ENCODE measurements around the gene FIGNL2. TPM values are rescaled to one million over a fixed set of nuclear protein-coding genes. Genes with fewer than 3 reads are reported as not detected.
A peak's percentile ranks its signal among the peaks of the same experiment; 100 is the strongest.
"Not testable (repeated sequence)": the region's sequence is repeated elsewhere in the genome, so short reads cannot be mapped to it uniquely, and the experiment has no call there.

Gene FIGNL2
- total RNA-seq, 1 experiment from 2014 or later: 0.27 TPM

DNA sequence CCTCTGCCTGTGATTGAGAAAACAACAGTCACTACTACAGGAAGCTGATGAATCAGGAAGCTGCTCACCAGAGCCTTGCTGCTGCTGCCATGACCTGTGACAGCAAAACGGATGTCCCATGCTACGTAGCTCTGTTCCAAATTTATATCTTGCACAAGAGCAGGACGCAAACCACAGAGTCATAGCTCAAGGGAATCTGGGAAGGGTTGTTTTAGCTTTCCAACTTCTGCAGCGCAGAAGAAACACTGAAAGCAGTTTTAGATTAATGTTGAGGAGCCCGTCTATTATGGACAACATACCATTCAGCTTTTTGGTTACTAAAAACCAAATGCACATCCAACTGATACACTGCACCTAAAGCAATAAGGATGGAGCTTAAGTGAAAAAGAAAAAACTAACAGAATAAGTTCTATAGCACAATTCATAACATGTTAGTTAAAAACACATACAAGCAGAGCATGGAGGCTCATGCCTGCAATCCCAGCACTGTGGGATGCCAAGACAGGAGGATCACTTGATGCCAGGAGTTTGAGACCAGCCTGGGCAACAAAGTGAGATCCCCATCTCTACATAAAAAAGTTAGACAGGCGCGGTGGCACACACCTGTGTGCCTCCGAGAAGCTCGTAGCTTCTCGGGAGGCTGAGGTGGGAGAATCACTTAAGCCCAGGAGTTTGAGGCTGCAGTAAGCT lies 37.6 kb upstream of the FIGNL2 start (continued):
- TF ChIP-seq ZFX (IDR thresholded peaks at IDR 0.05): no peak
- TF ChIP-seq YY1 (IDR thresholded peaks at IDR 0.05; ENCODE audit: extremely low read depth, insufficient replicate concordance, low read depth, low read length): no peak
- TF ChIP-seq EZH2 (IDR thresholded peaks at IDR 0.05): no peak

DNA sequence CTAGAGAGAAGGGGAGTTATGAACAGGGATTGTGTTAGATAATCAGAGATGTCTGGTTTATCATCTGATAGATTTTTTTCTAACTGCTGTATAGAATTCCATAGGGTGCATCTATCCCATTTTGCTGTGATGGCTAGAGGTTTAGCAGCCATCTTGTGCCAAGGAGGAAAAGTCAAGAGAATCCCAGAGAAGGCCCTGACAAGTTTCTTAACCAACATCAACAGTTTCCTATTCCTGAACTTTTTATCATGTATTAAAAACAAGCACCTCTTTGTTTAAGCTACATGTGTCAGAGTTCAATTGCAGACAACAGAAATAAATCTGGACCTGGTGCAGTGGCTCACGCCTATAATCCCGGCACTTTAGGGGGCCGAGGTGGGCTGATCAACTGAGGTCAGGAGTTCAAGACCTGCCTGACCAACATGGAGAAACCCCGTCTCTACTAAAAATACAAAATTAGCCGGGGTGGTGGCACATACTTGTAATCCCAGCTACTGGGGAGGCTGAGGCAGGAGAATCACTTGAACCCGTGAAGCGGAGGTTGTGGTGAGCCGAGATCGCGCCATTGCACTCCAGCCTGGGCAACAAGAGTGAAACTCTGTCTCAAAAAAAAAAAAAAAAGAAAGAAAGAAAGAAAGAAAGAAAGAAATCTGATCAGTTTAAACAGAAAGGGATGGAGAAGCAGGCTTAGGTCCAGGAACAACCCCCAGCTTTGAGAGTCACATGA lies 36.9 kb upstream of the FIGNL2 start:
- H3K79me2 ChIP-seq (ENCODE audit: insufficient read depth, low read length); H3K36me3 ChIP-seq (ENCODE audit: control insufficient read depth in 1 of 2, insufficient read depth in 2 of 2, low read length in 2 of 2); H3K27ac ChIP-seq (ENCODE audit: low read depth, low read length); H3K27me3 ChIP-seq (ENCODE audit: insufficient read depth, low read length); H3K9me3 ChIP-seq (ENCODE audit: control insufficient read depth in 1 of 2, insufficient read depth in 1 of 2, low read depth in 1 of 2, low read length in 2 of 2); H4K20me1 ChIP-seq (ENCODE audit: insufficient read depth); RAD21 ChIA-PET (ENCODE audit: low non-redundant PET in 1 of 2, low total read pairs in 2 of 2, uncharacterized antibody in 2 of 2, unreplicated experiment in 2 of 2); BruUV-seq (replicated peaks); intact Hi-C loops (cut with micrococcal nuclease); DNase-seq (ENCODE audit: low read depth, low spot score); H3K4me3 ChIP-seq (replicated peaks in 1 of 2; ENCODE audit: low read depth in 1 of 2, low read length in 2 of 2); H3K9ac ChIP-seq (ENCODE audit: low read length); ATAC-seq; H3K4me2 ChIP-seq (ENCODE audit: low read length); H3K9me2 ChIP-seq (ENCODE audit: insufficient read depth): not testable (repeated sequence)
- CTCF ChIA-PET: interaction anchor here (1.4 kb wide), 2 partner anchors 9 to 10 kb away, joined by 6 to 11 read pairs; no protein-coding TSS in a partner anchor
- POLR2A ChIA-PET: interaction anchor here (1.6 kb wide), 1 partner anchor 9 kb away, joined by 3 read pairs; no protein-coding TSS in a partner anchor
- Histone ChIP-seq H3K4me1 (ENCODE audit: control insufficient read depth in 1 of 2, insufficient read depth in 2 of 2, low read length in 2 of 2) (peaks cover 0 to 16% of the 10 kb centered on the region in 2 experiments; a peak in 1 of 4 replicates), H2AFZ (ENCODE audit: low read depth, low read length, poor library complexity, severe bottlenecking) (peak overlapping the region; percentile 74)

DNA sequence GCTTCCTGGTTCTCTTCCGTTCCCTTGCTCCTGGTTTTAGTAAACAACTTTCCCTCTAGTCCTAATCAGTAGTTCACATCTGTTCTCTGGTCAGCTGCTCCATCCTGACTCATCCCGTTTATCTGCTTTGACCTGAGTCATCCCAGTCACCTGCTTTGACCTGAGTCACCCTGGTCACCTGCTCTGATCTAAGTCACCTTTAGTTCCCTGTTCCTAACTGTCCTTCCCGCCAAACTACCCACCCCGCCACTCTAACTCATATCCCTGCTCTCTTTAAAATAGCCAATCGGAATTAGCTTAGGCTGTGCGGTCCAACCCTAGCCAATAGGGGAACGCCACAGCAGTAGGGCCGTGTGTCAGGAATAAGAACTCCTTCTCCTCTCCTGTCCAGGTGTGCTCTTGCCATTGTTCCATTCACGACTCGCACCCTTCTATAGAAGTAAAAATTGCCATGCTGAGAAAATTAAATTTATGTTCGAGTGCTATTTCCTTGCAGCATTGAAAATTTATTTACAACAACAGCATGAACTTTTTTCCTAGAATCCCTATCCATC lies 36.2 kb upstream of the FIGNL2 start:
- no peaks in the 10 kb centered on the region for H3K79me2 ChIP-seq (ENCODE audit: insufficient read depth, low read length)
- BruUV-seq (replicated peaks): no TSS peak
- no peak overlapping the region for H3K27ac ChIP-seq (ENCODE audit: low read depth, low read length)
- H3K9me2 ChIP-seq (ENCODE audit: insufficient read depth): no peaks in the 10 kb centered on the region
- H3K36me3 ChIP-seq (ENCODE audit: control insufficient read depth in 1 of 2, insufficient read depth in 2 of 2, low read length in 2 of 2): no peaks in the 10 kb centered on the region
- DNase-seq (ENCODE audit: low read depth, low spot score) (peak; percentile 31), ATAC-seq (peak; percentile 29; the same call in 1 of the 2 replicates)
- no peak overlapping the region; the same call in 1 of the 2 replicates for H3K4me2 ChIP-seq (ENCODE audit: low read length)
- no peak overlapping the region for H3K9ac ChIP-seq (ENCODE audit: low read length)
- no peak overlapping the region for H3K4me3 ChIP-seq (replicated peaks in 1 of 2; ENCODE audit: low read depth in 1 of 2, low read length in 2 of 2)
- H4K20me1 ChIP-seq (ENCODE audit: insufficient read depth): no peaks in the 10 kb centered on the region
- no peaks in the 10 kb centered on the region for H3K9me3 ChIP-seq (ENCODE audit: control insufficient read depth in 1 of 2, insufficient read depth in 1 of 2, low read depth in 1 of 2, low read length in 2 of 2)
- intact Hi-C loops (cut with micrococcal nuclease): no loop called here
- ChIA-PET RAD21 (ENCODE audit: low non-redundant PET in 1 of 2, low total read pairs in 2 of 2, uncharacterized antibody in 2 of 2, unreplicated experiment in 2 of 2) (no interaction called here), POLR2A (no interaction called here), CTCF (no interaction called here)
- peak overlapping the region; percentile 13 for H2AFZ ChIP-seq (ENCODE audit: low read depth, low read length, poor library complexity, severe bottlenecking)
- peaks cover 0 to 16% of the 10 kb centered on the region in 2 experiments; a peak in 1 of 4 replicates for H3K4me1 ChIP-seq (ENCODE audit: control insufficient read depth in 1 of 2, insufficient read depth in 2 of 2, low read length in 2 of 2)
- no peaks in the 10 kb centered on the region for H3K27me3 ChIP-seq (ENCODE audit: insufficient read depth, low read length)
- TF ChIP-seq JUND (IDR thresholded peaks at IDR 0.05) (peak; percentile 68), TCF7L2 (IDR thresholded peaks at IDR 0.05; ENCODE audit: borderline replicate concordance, extremely low read depth, insufficient read depth, insufficient read length) (no peak), EGR1 (IDR thresholded peaks at IDR 0.05; ENCODE audit: low read depth) (no peak), FOSL1 (IDR thresholded peaks at IDR 0.05; ENCODE audit: low read depth) (peak; percentile 71), EZH2phosphoT487 (IDR thresholded peaks at IDR 0.05; ENCODE audit: borderline replicate concordance) (no peak), RAD21 (IDR thresholded peaks at IDR 0.05; ENCODE audit: low read depth) (no peak), EZH2 (IDR thresholded peaks at IDR 0.05) (no peak), SIN3A (IDR thresholded peaks at IDR 0.05; ENCODE audit: low read depth) (no peak), POLR2A (IDR thresholded peaks at IDR 0.05; ENCODE audit: borderline replicate concordance, extremely low read depth, insufficient read depth, insufficient read length) (no peak), CBX3 (IDR thresholded peaks at IDR 0.05; ENCODE audit: low read depth) (peak; percentile 24; the same call in 1 of the 2 replicates)
- TF ChIP-seq, protein P1, sequence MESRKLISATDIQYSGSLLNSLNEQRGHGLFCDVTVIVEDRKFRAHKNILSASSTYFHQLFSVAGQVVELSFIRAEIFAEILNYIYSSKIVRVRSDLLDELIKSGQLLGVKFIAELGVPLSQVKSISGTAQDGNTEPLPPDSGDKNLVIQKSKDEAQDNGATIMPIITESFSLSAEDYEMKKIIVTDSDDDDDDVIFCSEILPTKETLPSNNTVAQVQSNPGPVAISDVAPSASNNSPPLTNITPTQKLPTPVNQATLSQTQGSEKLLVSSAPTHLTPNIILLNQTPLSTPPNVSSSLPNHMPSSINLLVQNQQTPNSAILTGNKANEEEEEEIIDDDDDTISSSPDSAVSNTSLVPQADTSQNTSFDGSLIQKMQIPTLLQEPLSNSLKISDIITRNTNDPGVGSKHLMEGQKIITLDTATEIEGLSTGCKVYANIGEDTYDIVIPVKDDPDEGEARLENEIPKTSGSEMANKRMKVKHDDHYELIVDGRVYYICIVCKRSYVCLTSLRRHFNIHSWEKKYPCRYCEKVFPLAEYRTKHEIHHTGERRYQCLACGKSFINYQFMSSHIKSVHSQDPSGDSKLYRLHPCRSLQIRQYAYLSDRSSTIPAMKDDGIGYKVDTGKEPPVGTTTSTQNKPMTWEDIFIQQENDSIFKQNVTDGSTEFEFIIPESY (IDR thresholded peaks at IDR 0.05; ENCODE audit: extremely low read depth, insufficient replicate concordance, low read length): no peak
